ENCODE results near the gene TRIML2.

Gene TRIML2

GRCh38 chr4:188109157-188109755 lies at the start of gene TRIML2:
Gene TRIML2, minus strand, starts transcription at chr4:188109603. Its CDS starts 4,235 bp downstream, at chr4:188105368.
- DNase-seq: no peak

- DNase-seq: no peak
These were observed 48.9 kb upstream of the TRIML2 start for GRCh38 chr4:188158336-188158735.

- no peak for DNase-seq
These were observed 45.4 kb upstream of the TRIML2 start for GRCh38 chr4:188154668-188155405.

GRCh38 chr4:188147776-188148175 lies 38.4 kb upstream of the TRIML2 start:
- DNase-seq: no peak

GRCh38 chr4:188147176-188147575 lies 37.8 kb upstream of the TRIML2 start:
- DNase-seq: no peak

- no peak for DNase-seq
These were observed 37.2 kb upstream of the TRIML2 start for GRCh38 chr4:188146618-188147017.

GRCh38 chr4:188145601-188146000 lies 36.2 kb upstream of the TRIML2 start:
- DNase-seq: no peak

- DNase-seq: no peak
These were observed 34.3 kb upstream of the TRIML2 start for GRCh38 chr4:188143731-188144130.

- DNase-seq: no peak
These were observed 30.3 kb upstream of the TRIML2 start for GRCh38 chr4:188139671-188140070.

- no peak for DNase-seq
These were observed 29.7 kb upstream of the TRIML2 start, which contains the start of gene TRIML1 for GRCh38 chr4:188139141-188139540. Gene TRIML1, plus strand, starts transcription at chr4:188139441. Its CDS starts 118 bp downstream, at chr4:188139559.

- DNase-seq: no peak
These were observed 28.8 kb upstream of the TRIML2 start for GRCh38 chr4:188138227-188138626.

- no peak for DNase-seq
These were observed 22.8 kb upstream of the TRIML2 start for GRCh38 chr4:188132232-188132631.

GRCh38 chr4:188130355-188130754 lies 21.0 kb upstream of the TRIML2 start:
- no peak for DNase-seq

- no peak for DNase-seq
These were observed 17.9 kb upstream of the TRIML2 start for GRCh38 chr4:188127214-188127874.

- no peak for DNase-seq
These were observed 12.1 kb upstream of the TRIML2 start for GRCh38 chr4:188121530-188121929.

- DNase-seq: no peak
These were observed 8.4 kb upstream of the TRIML2 start for GRCh38 chr4:188117631-188118324.

- no peak for DNase-seq
These were observed 3.8 kb upstream of the TRIML2 start for GRCh38 chr4:188113156-188113555.

GRCh38 chr4:188111955-188112354 lies 2.6 kb upstream of the TRIML2 start:
- DNase-seq: no peak

- DNase-seq: no peak
These were observed 1.5 kb upstream of the TRIML2 start for GRCh38 chr4:188110741-188111471.

- no peak for DNase-seq
These were observed 633 bp upstream of the TRIML2 start for GRCh38 chr4:188110036-188110435.

GRCh38 chr4:188107931-188108843 lies 1.2 kb downstream of the TRIML2 start:
- DNase-seq: no peak

- DNase-seq: no peak
These were observed 2.9 kb downstream of the TRIML2 start for GRCh38 chr4:188106454-188106853.

All from retina (tissue), 1 donor.